ENCODE results near the gene TMCO2. TPM values are rescaled to one million over a fixed set of nuclear protein-coding genes. Genes with fewer than 3 reads are reported as not detected.

Gene TMCO2
- total RNA-seq, 2 donors from 2014 or later, result not detected

DNA sequence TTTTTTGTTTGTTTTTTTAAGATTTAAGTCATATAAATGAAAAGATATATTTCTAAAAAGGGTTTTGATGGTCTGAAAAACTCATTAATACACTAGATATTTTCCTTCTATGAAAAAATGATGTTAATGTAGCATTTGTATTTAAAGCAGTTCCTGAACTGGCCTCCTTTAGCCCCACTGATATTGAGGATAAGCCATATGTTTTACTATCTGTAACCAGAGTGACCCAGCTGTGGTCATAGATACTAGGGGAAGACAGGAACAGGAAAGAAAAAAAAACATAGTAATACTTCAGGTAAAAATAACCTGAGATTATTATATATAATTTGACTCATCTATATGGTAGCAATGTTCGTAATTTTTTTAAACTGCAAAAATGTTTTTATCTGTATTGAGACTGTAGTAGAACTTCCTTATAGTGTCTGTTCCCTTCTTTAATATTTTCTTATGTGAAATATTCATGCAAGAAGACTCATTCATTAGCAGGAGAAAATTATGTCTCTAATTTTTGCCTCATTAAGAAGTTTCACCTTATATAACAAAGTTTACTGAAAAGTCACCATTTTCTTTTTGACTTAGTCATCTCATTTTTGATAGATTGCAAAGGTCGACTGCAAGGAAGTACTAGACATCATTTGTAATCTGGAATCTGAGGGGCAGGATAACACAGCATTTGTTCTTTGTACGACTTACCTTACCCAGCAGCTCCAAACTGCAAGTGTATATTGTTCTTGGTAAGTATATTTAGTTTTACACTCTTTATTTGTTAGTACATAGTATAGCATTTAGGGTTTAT lies 25.6 kb upstream of the TMCO2 start:
- no peaks in the 10 kb centered on the region for H3K9me3 ChIP-seq
- intact Hi-C loops (cut with DNase I), result no loop called here

DNA sequence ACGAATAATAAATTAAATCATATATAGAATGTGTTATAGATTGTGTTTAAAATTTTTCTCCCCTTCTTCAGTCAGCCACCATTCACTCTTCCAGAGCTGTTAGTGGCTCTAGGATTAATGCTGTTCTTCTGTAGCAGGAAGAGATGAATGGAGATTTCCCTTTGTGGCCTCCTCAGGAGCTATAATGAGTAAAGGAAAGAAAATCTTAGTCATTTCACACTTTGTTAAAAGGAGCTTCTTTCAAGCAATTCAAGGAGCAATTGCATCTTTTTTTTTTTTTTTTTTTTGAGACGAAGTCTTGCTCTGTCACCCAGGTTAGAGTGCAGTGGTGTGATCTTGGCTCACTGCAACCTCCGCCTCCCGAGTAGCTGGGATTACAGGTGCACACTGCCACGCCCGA lies 23.7 kb upstream of the TMCO2 start:
- DNase-seq, result no peak
- TF ChIP-seq, protein P1, sequence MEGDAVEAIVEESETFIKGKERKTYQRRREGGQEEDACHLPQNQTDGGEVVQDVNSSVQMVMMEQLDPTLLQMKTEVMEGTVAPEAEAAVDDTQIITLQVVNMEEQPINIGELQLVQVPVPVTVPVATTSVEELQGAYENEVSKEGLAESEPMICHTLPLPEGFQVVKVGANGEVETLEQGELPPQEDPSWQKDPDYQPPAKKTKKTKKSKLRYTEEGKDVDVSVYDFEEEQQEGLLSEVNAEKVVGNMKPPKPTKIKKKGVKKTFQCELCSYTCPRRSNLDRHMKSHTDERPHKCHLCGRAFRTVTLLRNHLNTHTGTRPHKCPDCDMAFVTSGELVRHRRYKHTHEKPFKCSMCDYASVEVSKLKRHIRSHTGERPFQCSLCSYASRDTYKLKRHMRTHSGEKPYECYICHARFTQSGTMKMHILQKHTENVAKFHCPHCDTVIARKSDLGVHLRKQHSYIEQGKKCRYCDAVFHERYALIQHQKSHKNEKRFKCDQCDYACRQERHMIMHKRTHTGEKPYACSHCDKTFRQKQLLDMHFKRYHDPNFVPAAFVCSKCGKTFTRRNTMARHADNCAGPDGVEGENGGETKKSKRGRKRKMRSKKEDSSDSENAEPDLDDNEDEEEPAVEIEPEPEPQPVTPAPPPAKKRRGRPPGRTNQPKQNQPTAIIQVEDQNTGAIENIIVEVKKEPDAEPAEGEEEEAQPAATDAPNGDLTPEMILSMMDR (IDR thresholded peaks at IDR 0.05), result no peak
- H3K9me3 ChIP-seq, result no peaks in the 10 kb centered on the region
- H3K4me3 ChIP-seq, result no peak overlapping the region
- intact Hi-C loops (cut with DNase I), result no loop called here
- no peaks in the 10 kb centered on the region for H3K4me1 ChIP-seq
- no peak overlapping the region for H3K27ac ChIP-seq
- H3K9ac ChIP-seq (ENCODE audit: low read depth in 2 of 2, low read length in 2 of 2), result no peak overlapping the region
- no peaks in the 10 kb centered on the region for H3K36me3 ChIP-seq
- no peaks in the 10 kb centered on the region for H3K27me3 ChIP-seq

More for the DNA sequence above, 25.6 kb upstream of the TMCO2 start:
- no peak overlapping the region for H3K27ac ChIP-seq
- no peak overlapping the region for H3K9ac ChIP-seq (ENCODE audit: low read depth in 2 of 2, low read length in 2 of 2)
- no peaks in the 10 kb centered on the region for H3K27me3 ChIP-seq
- TF ChIP-seq, protein P1 (IDR thresholded peaks at IDR 0.05), result no peak
- no peaks in the 10 kb centered on the region for H3K36me3 ChIP-seq
- H3K4me1 ChIP-seq, result no peaks in the 10 kb centered on the region
- H3K4me3 ChIP-seq, result no peak overlapping the region
- no peak for DNase-seq

DNA sequence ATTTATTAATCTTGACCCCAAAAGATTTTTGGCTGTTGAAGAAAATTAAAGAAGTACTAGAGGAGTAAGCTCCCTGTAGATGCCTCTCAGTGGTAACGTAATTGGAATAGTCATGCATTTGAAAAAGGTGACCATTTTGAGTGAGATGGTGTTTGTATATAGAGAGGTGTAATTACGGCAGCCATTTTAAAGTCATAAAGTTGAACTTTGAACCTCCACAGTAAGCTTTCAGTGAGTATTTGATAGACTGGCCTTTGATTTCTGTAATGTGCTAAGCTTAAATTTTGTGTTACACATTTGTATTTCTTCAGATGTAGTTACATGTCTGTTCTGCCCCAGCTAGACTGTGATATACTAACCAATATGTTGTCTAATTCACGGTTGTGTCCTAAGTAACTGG lies 21.5 kb upstream of the TMCO2 start:
- Histone ChIP-seq H3K9ac (ENCODE audit: low read depth in 2 of 2, low read length in 2 of 2) (no peak overlapping the region), H3K27me3 (no peaks in the 10 kb centered on the region), H3K4me1 (no peaks in the 10 kb centered on the region), H3K36me3 (no peaks in the 10 kb centered on the region), H3K27ac (no peak overlapping the region), H3K4me3 (no peak overlapping the region), H3K9me3 (no peaks in the 10 kb centered on the region)
- intact Hi-C loops (cut with DNase I), result no loop called here
- TF ChIP-seq, protein P1 (IDR thresholded peaks at IDR 0.05), result no peak
- no peak for DNase-seq

DNA sequence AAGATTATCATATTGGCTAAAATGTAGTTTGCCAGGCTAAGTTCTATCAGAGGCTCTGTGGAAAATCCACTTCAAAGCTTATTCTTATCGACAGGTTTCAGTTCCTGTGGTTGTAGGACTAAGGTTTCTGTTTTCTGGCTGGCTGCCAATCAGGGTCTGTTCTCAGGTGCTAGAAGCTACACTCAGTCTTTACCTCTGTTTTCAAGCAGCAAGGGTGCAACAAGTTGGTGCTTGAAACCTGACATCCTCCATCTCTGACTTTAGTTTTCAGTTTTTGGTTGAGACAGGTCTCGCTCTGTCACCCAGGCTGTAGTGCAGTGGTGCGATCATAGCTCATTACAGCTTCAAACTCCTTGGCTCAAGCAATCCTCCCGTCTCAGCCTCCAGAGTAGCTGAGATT lies 15.3 kb upstream of the TMCO2 start:
- intact Hi-C loops (cut with DNase I), result no loop called here
- Histone ChIP-seq H3K4me1 (no peaks in the 10 kb centered on the region), H3K27ac (no peak overlapping the region), H3K9me3 (no peaks in the 10 kb centered on the region), H3K27me3 (no peaks in the 10 kb centered on the region), H3K36me3 (peaks cover 17% of the 10 kb centered on the region), H3K4me3 (no peak overlapping the region), H3K9ac (ENCODE audit: low read depth in 2 of 2, low read length in 2 of 2) (no peak overlapping the region)
- TF ChIP-seq, protein P1 (IDR thresholded peaks at IDR 0.05), result no peak
- DNase-seq, result no peak

DNA sequence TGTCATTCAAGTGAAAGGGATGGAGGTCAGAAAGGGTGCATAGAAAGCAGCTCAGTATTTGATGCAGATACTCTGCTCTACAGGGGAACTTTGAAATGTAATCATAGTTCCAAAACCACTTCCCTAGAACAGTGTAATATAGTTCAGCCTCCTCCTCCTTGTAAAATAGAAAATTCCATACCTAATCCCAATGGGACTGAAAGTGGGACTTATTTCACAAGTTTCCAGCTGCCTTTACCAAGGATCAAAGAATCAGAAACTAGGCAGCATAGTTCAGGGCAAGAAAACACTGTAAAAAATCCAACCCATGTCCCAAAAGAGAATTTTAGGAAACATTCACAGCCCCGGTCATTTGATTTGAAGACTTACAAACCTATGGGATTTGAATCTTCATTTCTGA lies 8.1 kb upstream of the TMCO2 start:
- no peaks in the 10 kb centered on the region for H3K27me3 ChIP-seq
- TF ChIP-seq, protein P1 (IDR thresholded peaks at IDR 0.05), result no peak
- no peak for DNase-seq
- no peaks in the 10 kb centered on the region for H3K4me1 ChIP-seq
- H3K27ac ChIP-seq, result no peak overlapping the region
- no peak overlapping the region for H3K4me3 ChIP-seq
- intact Hi-C loops (cut with DNase I), result no loop called here
- H3K36me3 ChIP-seq, result peaks cover 15% of the 10 kb centered on the region
- no peak overlapping the region for H3K9ac ChIP-seq (ENCODE audit: low read depth in 2 of 2, low read length in 2 of 2)
- no peaks in the 10 kb centered on the region for H3K9me3 ChIP-seq
